ENCODE data around the gene PCNX1. TPM values are rescaled to one million over a fixed set of nuclear protein-coding genes. Genes with fewer than 3 reads are reported as not detected.
"Not testable (repeated sequence)": the region's sequence is repeated elsewhere in the genome, so short reads cannot be mapped to it uniquely, and the experiment has no call there.

Gene PCNX1
- 45.5 and 56.0 TPM in 2 replicates for total RNA-seq

GRCh38 chr14:70907176-70907995 lies at the start of gene PCNX1:
Gene PCNX1 (plus strand): TSS chr14:70907459. CDS start chr14:70907851, 392 bp downstream.
- Mint-ChIP-seq H3K4me3 (peak within 1 kb of the TSS; percentile 94), H3K27me3 (no peaks in the 10 kb centered on the region), H3K9me3 (peaks cover 3% of the 10 kb centered on the region), H3K4me1 (peaks cover 54% of the 10 kb centered on the region), H3K36me3 (ENCODE audit: low read depth) (peaks cover 17% of the 10 kb centered on the region), H3K27ac (peak within 1 kb of the TSS; percentile 95)
- intact Hi-C loops (cut with micrococcal nuclease), result loop anchor here (1.0 to 5.0 kb wide), 7 partner anchors 13 to 250 kb away; no protein-coding TSS in a partner anchor
- DNase-seq, result peak; percentile 97

GRCh38 chr14:70857496-70857890 lies 49.8 kb upstream of the PCNX1 start:
- H3K36me3 Mint-ChIP-seq (ENCODE audit: low read depth), result no peaks in the 10 kb centered on the region
- H3K9me3 Mint-ChIP-seq, result peaks cover 9% of the 10 kb centered on the region
- no peak overlapping the region for H3K27ac Mint-ChIP-seq
- intact Hi-C loops (cut with micrococcal nuclease), result loop anchor here (2.0 kb wide), 1 partner anchor 27 kb away; no protein-coding TSS in a partner anchor
- DNase-seq, result no peak
- H3K27me3 Mint-ChIP-seq, result no peaks in the 10 kb centered on the region
- peaks cover 12% of the 10 kb centered on the region for H3K4me1 Mint-ChIP-seq
- H3K4me3 Mint-ChIP-seq, result no peak overlapping the region

GRCh38 chr14:70858641-70859040 lies 48.6 kb upstream of the PCNX1 start:
- H3K4me3 Mint-ChIP-seq, result no peak overlapping the region
- no peak overlapping the region for H3K27ac Mint-ChIP-seq
- intact Hi-C loops (cut with micrococcal nuclease), result no loop called here
- H3K27me3 Mint-ChIP-seq, result no peaks in the 10 kb centered on the region
- no peak for DNase-seq
- peaks cover 12% of the 10 kb centered on the region for H3K4me1 Mint-ChIP-seq
- H3K36me3 Mint-ChIP-seq (ENCODE audit: low read depth), result no peaks in the 10 kb centered on the region
- H3K9me3 Mint-ChIP-seq, result peaks cover 12% of the 10 kb centered on the region

GRCh38 chr14:70866992-70867391 lies 40.3 kb upstream of the PCNX1 start:
- intact Hi-C loops (cut with micrococcal nuclease); H3K36me3 Mint-ChIP-seq (ENCODE audit: low read depth): not testable (repeated sequence)

GRCh38 chr14:70871001-70871400 lies 36.3 kb upstream of the PCNX1 start:
- no peak for DNase-seq
- H3K4me3 Mint-ChIP-seq, result no peak overlapping the region
- H3K27me3 Mint-ChIP-seq, result no peaks in the 10 kb centered on the region
- intact Hi-C loops (cut with micrococcal nuclease), result loop anchor here (5.0 kb wide), 1 partner anchor 36 kb away; the partner anchor contains the start of gene PCNX1
- H3K4me1 Mint-ChIP-seq, result peaks cover 15% of the 10 kb centered on the region
- peaks cover 15% of the 10 kb centered on the region for H3K9me3 Mint-ChIP-seq
- H3K36me3 Mint-ChIP-seq (ENCODE audit: low read depth), result peaks cover 1% of the 10 kb centered on the region
- no peak overlapping the region for H3K27ac Mint-ChIP-seq

More at GRCh38 chr14:70866992-70867391, 40.3 kb upstream of the PCNX1 start:
- not testable (repeated sequence) for H3K27me3 Mint-ChIP-seq, DNase-seq, H3K27ac Mint-ChIP-seq, H3K4me3 Mint-ChIP-seq, H3K4me1 Mint-ChIP-seq
- H3K9me3 Mint-ChIP-seq, result peaks cover 19% of the 10 kb centered on the region

- Mint-ChIP-seq H3K27ac (peak overlapping the region; percentile 67), H3K4me1 (peaks cover 15% of the 10 kb centered on the region), H3K4me3 (peak overlapping the region; percentile 71), H3K27me3 (no peaks in the 10 kb centered on the region), H3K36me3 (ENCODE audit: low read depth) (peaks cover 1% of the 10 kb centered on the region), H3K9me3 (peaks cover 13% of the 10 kb centered on the region)
- intact Hi-C loops (cut with micrococcal nuclease), result loop anchor here (5.0 kb wide), 1 partner anchor 35 kb away; the partner anchor contains the start of gene PCNX1
- peak; percentile 77 for DNase-seq
Measured at GRCh38 chr14:70871863-70872677, 35.2 kb upstream of the PCNX1 start.

- peaks cover 1% of the 10 kb centered on the region for H3K36me3 Mint-ChIP-seq (ENCODE audit: low read depth)
- intact Hi-C loops (cut with micrococcal nuclease), result loop anchor here (5.0 kb wide), 1 partner anchor 35 kb away; the partner anchor contains the start of gene PCNX1
- H3K4me3 Mint-ChIP-seq, result peak overlapping the region; percentile 71
- peak overlapping the region; percentile 67 for H3K27ac Mint-ChIP-seq
- peaks cover 15% of the 10 kb centered on the region for H3K4me1 Mint-ChIP-seq
- H3K9me3 Mint-ChIP-seq, result peaks cover 13% of the 10 kb centered on the region
- H3K27me3 Mint-ChIP-seq, result no peaks in the 10 kb centered on the region
- DNase-seq, result no peak
Measured at GRCh38 chr14:70872678-70873020, 34.6 kb upstream of the PCNX1 start.

GRCh38 chr14:70873627-70874026 lies 33.6 kb upstream of the PCNX1 start:
- H3K4me1 Mint-ChIP-seq, result peaks cover 15% of the 10 kb centered on the region
- H3K36me3 Mint-ChIP-seq (ENCODE audit: low read depth), result peaks cover 1% of the 10 kb centered on the region
- no peak overlapping the region for H3K27ac Mint-ChIP-seq
- H3K4me3 Mint-ChIP-seq, result no peak overlapping the region
- intact Hi-C loops (cut with micrococcal nuclease), result loop anchor here (5.0 kb wide), 1 partner anchor 34 kb away; the partner anchor contains the start of gene PCNX1
- DNase-seq, result peak; percentile 70
- H3K9me3 Mint-ChIP-seq, result peaks cover 13% of the 10 kb centered on the region
- H3K27me3 Mint-ChIP-seq, result no peaks in the 10 kb centered on the region

GRCh38 chr14:70875811-70876460 lies 31.3 kb upstream of the PCNX1 start:
- H3K4me3 Mint-ChIP-seq; H3K27ac Mint-ChIP-seq; H3K9me3 Mint-ChIP-seq; H3K27me3 Mint-ChIP-seq; intact Hi-C loops (cut with micrococcal nuclease); DNase-seq; H3K36me3 Mint-ChIP-seq (ENCODE audit: low read depth): not testable (repeated sequence)
- H3K4me1 Mint-ChIP-seq, result peaks cover 15% of the 10 kb centered on the region

GRCh38 chr14:70879448-70879847 lies 27.8 kb upstream of the PCNX1 start:
- H3K4me3 Mint-ChIP-seq, result no peak overlapping the region
- DNase-seq, result no peak
- intact Hi-C loops (cut with micrococcal nuclease), result no loop called here
- H3K9me3 Mint-ChIP-seq, result peaks cover 4% of the 10 kb centered on the region
- H3K27ac Mint-ChIP-seq, result no peak overlapping the region
- no peaks in the 10 kb centered on the region for H3K27me3 Mint-ChIP-seq
- H3K4me1 Mint-ChIP-seq, result peaks cover 31% of the 10 kb centered on the region
- peaks cover 2% of the 10 kb centered on the region for H3K36me3 Mint-ChIP-seq (ENCODE audit: low read depth)

- peaks cover 44% of the 10 kb centered on the region for H3K4me1 Mint-ChIP-seq
- H3K36me3 Mint-ChIP-seq (ENCODE audit: low read depth); H3K4me3 Mint-ChIP-seq; DNase-seq; H3K9me3 Mint-ChIP-seq; H3K27me3 Mint-ChIP-seq: not testable (repeated sequence)
- H3K27ac Mint-ChIP-seq, result peak overlapping the region; percentile 49
- intact Hi-C loops (cut with micrococcal nuclease), result loop anchor here (10.0 kb wide), 2 partner anchors 444 to 674 kb away; partner anchors contain the start of gene SIPA1L1
Measured at GRCh38 chr14:70880888-70881287, 26.4 kb upstream of the PCNX1 start.

GRCh38 chr14:70881549-70882177 lies 25.6 kb upstream of the PCNX1 start:
- no peak for DNase-seq
- H3K27me3 Mint-ChIP-seq, result no peaks in the 10 kb centered on the region
- intact Hi-C loops (cut with micrococcal nuclease), result loop anchor here (10.0 kb wide), 2 partner anchors 443 to 673 kb away; partner anchors contain the start of gene SIPA1L1
- no peak overlapping the region for H3K27ac Mint-ChIP-seq
- H3K36me3 Mint-ChIP-seq (ENCODE audit: low read depth), result peaks cover 2% of the 10 kb centered on the region
- H3K4me1 Mint-ChIP-seq, result peaks cover 52% of the 10 kb centered on the region
- no peak overlapping the region for H3K4me3 Mint-ChIP-seq
- peaks cover 4% of the 10 kb centered on the region for H3K9me3 Mint-ChIP-seq

Data from activated CD4-positive, alpha-beta T cell treated with anti-CD3 and anti-CD28 coated beads, Interleukin-2, amount 10 ng/mL, durations not matched to agents 24 days and 14 days (primary cell).